ENCODE measurements around the gene VAC14.

DNA sequence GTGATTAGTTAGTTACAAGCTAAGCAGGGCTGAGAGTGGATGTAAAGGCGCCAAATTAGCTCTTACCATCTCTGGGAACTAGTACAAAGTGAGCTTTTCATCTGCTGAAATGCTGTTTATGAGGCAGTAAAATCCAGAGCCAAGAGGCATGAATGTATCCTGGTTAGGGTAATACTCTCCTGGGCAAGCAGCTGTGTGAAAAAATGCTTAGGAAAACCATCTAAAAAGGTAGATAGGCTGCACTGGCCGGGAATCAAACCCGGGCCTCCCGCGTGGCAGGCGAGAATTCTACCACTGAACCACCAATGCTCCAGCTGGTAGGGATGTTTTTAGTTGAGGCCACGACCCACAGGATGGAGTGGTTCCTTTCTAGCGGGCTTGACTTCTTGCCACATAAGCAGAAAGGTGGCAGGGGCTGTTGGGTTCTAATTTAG, 23.0 kb downstream of the VAC14 start:
- TF ChIP-seq, protein P1, sequence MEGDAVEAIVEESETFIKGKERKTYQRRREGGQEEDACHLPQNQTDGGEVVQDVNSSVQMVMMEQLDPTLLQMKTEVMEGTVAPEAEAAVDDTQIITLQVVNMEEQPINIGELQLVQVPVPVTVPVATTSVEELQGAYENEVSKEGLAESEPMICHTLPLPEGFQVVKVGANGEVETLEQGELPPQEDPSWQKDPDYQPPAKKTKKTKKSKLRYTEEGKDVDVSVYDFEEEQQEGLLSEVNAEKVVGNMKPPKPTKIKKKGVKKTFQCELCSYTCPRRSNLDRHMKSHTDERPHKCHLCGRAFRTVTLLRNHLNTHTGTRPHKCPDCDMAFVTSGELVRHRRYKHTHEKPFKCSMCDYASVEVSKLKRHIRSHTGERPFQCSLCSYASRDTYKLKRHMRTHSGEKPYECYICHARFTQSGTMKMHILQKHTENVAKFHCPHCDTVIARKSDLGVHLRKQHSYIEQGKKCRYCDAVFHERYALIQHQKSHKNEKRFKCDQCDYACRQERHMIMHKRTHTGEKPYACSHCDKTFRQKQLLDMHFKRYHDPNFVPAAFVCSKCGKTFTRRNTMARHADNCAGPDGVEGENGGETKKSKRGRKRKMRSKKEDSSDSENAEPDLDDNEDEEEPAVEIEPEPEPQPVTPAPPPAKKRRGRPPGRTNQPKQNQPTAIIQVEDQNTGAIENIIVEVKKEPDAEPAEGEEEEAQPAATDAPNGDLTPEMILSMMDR (conservative IDR thresholded peaks at IDR 0.05; ENCODE audit: low read depth, low read length): no peak
- TF ChIP-seq EZH2 (IDR thresholded peaks at IDR 0.05; ENCODE audit: low read length, unreplicated experiment): no peak
